ENCODE measurements around the gene RND1. TPM values are rescaled to one million over a fixed set of nuclear protein-coding genes. Genes with fewer than 3 reads are reported as not detected.
"Not testable (repeated sequence)": the region's sequence is repeated elsewhere in the genome, so short reads cannot be mapped to it uniquely, and the experiment has no call there.

RND1 gene
- total RNA-seq, 1 donor, result under 0.01 TPM

DNA sequence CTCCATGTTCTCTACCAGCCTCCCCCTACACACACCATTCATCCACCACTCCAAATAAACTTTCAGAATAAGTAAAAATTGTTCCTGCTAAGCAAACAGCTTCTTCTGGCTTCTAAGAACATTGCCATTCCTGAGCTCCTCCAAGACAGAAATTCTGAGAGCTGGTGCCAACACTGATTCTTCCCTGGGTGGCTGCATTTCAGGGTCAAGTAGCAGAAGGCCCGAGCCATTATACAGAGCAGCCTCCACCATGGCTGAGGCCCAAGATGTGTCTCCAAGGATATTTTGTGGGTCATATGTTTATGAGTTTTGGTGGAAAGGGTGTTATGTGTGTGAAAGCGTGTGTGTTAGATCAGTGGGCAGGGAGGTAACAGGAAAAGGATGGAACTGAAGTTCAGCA, 3.5 kb upstream of the RND1 start:
- DNase-seq (ENCODE audit: low read depth), result no peak
- no peak overlapping the region for H3K4me3 ChIP-seq (ENCODE audit: low read depth, low read length)
- TF ChIP-seq, protein P1, sequence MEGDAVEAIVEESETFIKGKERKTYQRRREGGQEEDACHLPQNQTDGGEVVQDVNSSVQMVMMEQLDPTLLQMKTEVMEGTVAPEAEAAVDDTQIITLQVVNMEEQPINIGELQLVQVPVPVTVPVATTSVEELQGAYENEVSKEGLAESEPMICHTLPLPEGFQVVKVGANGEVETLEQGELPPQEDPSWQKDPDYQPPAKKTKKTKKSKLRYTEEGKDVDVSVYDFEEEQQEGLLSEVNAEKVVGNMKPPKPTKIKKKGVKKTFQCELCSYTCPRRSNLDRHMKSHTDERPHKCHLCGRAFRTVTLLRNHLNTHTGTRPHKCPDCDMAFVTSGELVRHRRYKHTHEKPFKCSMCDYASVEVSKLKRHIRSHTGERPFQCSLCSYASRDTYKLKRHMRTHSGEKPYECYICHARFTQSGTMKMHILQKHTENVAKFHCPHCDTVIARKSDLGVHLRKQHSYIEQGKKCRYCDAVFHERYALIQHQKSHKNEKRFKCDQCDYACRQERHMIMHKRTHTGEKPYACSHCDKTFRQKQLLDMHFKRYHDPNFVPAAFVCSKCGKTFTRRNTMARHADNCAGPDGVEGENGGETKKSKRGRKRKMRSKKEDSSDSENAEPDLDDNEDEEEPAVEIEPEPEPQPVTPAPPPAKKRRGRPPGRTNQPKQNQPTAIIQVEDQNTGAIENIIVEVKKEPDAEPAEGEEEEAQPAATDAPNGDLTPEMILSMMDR (IDR thresholded peaks at IDR 0.05; ENCODE audit: insufficient read depth, low read depth, low read length), result no peak

DNA sequence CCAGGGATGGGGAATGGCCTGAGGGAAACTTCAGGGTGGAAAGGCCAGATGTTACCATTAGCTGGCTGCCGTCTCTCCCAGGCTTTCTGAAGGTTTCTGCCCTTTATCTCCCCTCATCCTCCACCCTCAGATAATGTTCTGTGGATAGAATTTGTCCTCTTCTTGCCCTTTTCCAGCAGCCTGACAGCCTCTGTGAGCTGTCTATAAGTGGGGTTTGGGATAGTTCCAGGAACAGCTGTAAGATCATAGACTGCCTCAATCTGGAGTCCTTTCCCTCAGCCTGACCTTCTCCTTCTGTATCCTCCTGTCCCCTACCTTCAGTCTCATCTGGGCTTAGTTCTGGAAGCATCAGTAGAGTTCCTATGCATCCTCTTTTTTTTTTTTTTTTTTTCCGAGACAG, 2.8 kb upstream of the RND1 start:
- TF ChIP-seq, protein P1 (IDR thresholded peaks at IDR 0.05; ENCODE audit: insufficient read depth, low read depth, low read length), result no peak
- no peak for DNase-seq (ENCODE audit: low read depth)
- H3K4me3 ChIP-seq (ENCODE audit: low read depth, low read length), result no peak overlapping the region

DNA sequence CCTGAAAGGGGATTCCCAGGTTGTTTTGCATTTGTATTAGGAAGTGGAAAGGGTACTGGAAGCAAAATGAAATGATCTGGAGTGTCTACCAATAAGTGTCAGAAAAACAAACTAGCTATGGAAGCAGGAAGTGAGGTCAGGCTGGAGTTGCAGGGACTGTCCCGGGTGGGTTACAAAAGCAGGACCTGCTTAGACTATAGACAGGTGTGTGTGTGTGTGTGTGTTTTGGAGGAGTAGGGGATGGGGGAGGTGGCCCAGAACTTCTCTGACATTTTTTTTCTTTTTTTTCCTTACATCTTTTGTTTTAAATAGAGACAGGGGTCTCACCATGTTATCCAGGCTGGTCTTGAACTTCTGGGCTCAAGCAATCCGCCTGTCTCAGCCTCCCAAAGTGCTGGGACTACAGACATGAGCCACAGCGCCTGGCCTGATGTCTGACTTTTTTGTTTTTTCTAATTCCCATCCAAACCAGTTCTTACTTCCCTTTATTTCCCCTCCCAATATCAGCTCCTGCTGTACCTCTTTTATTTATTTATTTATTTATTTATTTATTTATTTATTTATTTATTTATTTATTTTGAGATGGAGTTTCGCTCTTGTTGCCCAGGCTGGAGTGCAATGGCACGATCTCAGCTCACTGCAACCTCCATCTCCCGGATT, 512 bp upstream of the RND1 start:
- DNase-seq (ENCODE audit: low read depth), result no peak
- H3K4me3 ChIP-seq (ENCODE audit: low read depth, low read length), result peak overlapping the region; percentile 69

DNA sequence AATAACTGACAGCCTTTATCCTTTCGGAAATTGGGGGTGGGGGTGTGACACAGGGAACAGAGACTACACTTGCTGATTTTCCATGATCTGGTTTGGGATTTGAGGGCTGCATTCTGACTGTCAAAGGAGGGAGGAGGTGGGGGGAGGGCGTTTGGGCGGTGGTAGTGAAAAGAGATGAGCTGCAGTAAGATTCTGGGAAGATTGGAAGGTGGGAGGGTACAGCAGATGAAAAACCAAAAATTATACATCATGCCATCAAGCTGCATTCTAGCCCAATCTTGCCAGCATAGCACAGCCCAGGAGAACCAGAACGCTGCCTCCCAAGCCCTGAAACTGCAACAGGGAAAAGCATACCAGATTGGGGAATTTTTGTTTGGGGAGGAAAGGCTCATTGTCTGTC, 2.4 kb downstream of the RND1 start:
- DNase-seq (ENCODE audit: low read depth), result no peak
- TF ChIP-seq, protein P1 (IDR thresholded peaks at IDR 0.05; ENCODE audit: insufficient read depth, low read depth, low read length), result no peak
- H3K4me3 ChIP-seq (ENCODE audit: low read depth, low read length), result no peak overlapping the region

More for the DNA sequence above, 512 bp upstream of the RND1 start:
- TF ChIP-seq, protein P1 (IDR thresholded peaks at IDR 0.05; ENCODE audit: insufficient read depth, low read depth, low read length), result no peak

DNA sequence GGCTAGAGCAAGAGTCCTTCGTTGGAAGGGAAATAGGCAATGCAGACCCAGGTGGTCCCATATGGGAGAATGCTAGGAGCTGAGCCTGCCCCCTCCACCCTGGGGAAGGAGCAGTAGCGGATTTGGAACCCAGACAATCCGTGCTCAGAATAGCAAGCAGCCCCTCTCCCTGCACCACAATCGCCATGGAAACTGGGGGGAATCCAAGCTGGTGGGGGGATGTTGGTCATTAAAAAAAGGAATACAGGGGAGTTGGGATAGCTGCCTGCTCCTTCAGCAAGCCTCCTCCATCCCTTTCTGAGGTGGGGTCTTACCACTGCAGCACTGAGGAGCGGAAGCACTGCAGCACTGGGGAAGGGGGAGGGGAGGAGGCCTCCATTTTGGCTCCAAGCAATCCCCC, 2.9 kb downstream of the RND1 start:
- TF ChIP-seq, protein P1 (IDR thresholded peaks at IDR 0.05; ENCODE audit: insufficient read depth, low read depth, low read length), result no peak
- H3K4me3 ChIP-seq (ENCODE audit: low read depth, low read length), result no peak overlapping the region
- no peak for DNase-seq (ENCODE audit: low read depth)

DNA sequence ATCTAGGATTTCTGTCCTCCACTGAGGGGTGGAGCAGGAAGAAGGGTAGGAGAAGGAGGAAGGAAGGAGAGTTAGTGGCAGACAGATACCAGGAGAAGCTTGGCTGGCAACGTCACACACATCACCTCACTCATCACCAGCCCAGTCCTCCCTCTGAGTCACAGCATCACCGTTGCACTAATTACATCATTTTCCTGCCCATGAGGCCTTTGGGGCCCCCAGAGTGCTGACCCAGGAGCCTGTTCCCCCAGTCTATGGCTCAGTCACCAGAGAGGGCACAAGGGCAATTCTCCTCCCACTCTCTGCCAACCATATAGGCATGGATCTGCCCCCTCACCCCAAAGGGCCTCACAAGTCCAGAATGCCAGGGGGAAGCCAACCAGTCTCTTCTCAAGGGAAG, 4.6 kb downstream of the RND1 start:
- no peak overlapping the region for H3K4me3 ChIP-seq (ENCODE audit: low read depth, low read length)
- TF ChIP-seq, protein P1 (IDR thresholded peaks at IDR 0.05; ENCODE audit: insufficient read depth, low read depth, low read length), result no peak
- no peak for DNase-seq (ENCODE audit: low read depth)

DNA sequence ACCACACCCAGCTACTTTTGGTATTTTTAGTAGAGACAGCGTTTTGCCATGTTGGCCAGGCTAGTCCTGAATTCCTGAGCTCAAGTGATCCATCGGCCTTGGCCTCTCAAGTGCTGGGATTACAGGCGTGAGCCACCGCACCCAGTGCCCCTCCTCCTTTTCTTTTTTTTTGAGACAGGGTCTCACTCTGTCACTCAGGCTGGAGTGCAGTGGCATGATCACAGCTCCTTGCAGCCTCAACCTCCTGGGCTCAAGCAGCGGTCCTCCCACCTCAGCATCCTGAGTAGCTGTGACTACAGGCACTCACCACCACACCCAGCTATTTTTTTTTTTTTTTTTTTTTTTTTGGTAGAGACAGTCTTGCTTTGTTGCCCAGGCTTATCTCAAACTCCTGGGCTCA, 5.4 kb downstream of the RND1 start:
- DNase-seq (ENCODE audit: low read depth); H3K4me3 ChIP-seq (ENCODE audit: low read depth, low read length): not testable (repeated sequence)

All from fibroblast of villous mesenchyme (primary cell).